PC-3 (cell line): Measurements from ENCODE around the gene MRPL9.

Experiments
- CTCF ChIP-seq: fragments of 300-600 bp; sonication (generic); conservative IDR thresholded peaks from 2 replicates; pipeline ENCODE4 v1.5.1; 2017; ENCODE audit warnings: antibody characterized with exemption, low read depth, mild to moderate bottlenecking, low read length
- EZH2 ChIP-seq: fragments of 300-600 bp; sonication (generic); IDR thresholded peaks from one replicate; pipeline ENCODE4 v1.6.1; 2017; ENCODE audit warnings: antibody characterized with exemption, mild to moderate bottlenecking, low read length; ENCODE audit not compliant: unreplicated experiment
- EZH2phosphoT487 ChIP-seq: fragments of 300-600 bp; sonication (generic); IDR thresholded peaks from 2 replicates; pipeline ENCODE4 v1.6.1; 2018; ENCODE audit warnings: mild to moderate bottlenecking, antibody characterized with exemption, low read length, borderline replicate concordance

GRCh38 chr1:151760597-151761385 lies 2.5 kb downstream of the MRPL9 start:
- no peak for TF ChIP-seq CTCF
- TF ChIP-seq EZH2phosphoT487: no peak
- TF ChIP-seq EZH2: no peak
